Measurements from ENCODE around the gene ATP11A.

DNA sequence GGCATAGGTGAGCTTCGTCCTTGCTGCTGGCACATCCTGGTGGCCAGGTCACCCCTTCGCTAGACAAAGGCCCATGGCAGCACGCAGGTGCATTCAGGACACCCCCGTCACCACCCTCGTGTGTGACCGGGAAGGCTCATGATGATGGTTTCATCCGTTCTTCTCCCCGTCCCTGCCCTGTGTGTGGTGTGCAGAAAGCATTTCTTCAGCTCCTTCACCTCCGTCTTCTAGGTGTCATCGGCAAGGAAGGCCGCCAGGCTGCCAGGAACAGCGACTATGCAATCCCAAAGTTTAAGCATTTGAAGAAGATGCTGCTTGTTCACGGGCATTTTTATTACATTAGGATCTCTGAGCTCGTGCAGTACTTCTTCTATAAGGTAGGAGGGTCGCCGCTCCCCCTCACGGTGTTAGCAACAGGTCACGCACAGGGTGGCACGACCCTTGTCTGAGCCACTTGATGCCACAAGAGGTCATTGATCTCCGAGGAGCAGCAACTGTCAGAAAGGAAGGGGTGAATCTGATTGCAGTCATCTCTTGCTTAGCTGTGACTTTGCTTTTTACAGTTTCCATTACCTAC lies 168.2 kb downstream of the ATP11A start:
- TF ChIP-seq, protein P1, sequence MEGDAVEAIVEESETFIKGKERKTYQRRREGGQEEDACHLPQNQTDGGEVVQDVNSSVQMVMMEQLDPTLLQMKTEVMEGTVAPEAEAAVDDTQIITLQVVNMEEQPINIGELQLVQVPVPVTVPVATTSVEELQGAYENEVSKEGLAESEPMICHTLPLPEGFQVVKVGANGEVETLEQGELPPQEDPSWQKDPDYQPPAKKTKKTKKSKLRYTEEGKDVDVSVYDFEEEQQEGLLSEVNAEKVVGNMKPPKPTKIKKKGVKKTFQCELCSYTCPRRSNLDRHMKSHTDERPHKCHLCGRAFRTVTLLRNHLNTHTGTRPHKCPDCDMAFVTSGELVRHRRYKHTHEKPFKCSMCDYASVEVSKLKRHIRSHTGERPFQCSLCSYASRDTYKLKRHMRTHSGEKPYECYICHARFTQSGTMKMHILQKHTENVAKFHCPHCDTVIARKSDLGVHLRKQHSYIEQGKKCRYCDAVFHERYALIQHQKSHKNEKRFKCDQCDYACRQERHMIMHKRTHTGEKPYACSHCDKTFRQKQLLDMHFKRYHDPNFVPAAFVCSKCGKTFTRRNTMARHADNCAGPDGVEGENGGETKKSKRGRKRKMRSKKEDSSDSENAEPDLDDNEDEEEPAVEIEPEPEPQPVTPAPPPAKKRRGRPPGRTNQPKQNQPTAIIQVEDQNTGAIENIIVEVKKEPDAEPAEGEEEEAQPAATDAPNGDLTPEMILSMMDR (IDR thresholded peaks at IDR 0.05): no peak
- no peak for TF ChIP-seq POLR2AphosphoS5 (IDR thresholded peaks at IDR 0.05)
